GM21576 (cell line): ENCODE data around the gene PRDM15.

Source experiments
- ATAC-seq: cut with Tn5 transposase; IDR thresholded peaks from one replicate; pipeline ENCODE4 v1.9.1; 2021; ENCODE audit warnings: mild to moderate bottlenecking, moderate library complexity; ENCODE audit not compliant: unreplicated experiment

PRDM15 gene

GRCh38 chr21:41907496-41908258, 28.5 kb upstream of the PRDM15 start:
- ATAC-seq = no peak

GRCh38 chr21:41906770-41907169, 27.6 kb upstream of the PRDM15 start:
- ATAC-seq = no peak

GRCh38 chr21:41903559-41904351, 24.6 kb upstream of the PRDM15 start:
- no peak for ATAC-seq

GRCh38 chr21:41902946-41903345, 23.8 kb upstream of the PRDM15 start:
- ATAC-seq = no peak

GRCh38 chr21:41901782-41902181, 22.6 kb upstream of the PRDM15 start:
- no peak for ATAC-seq

- ATAC-seq = no peak
Measured at GRCh38 chr21:41901099-41901498, 22.0 kb upstream of the PRDM15 start.

- ATAC-seq = no peak
Measured at GRCh38 chr21:41900401-41900800, 21.3 kb upstream of the PRDM15 start.

- ATAC-seq = no peak
Measured at GRCh38 chr21:41899426-41900202, 20.5 kb upstream of the PRDM15 start.

- no peak for ATAC-seq
Measured at GRCh38 chr21:41898998-41899397, 19.9 kb upstream of the PRDM15 start.

- no peak for ATAC-seq
Measured at GRCh38 chr21:41897700-41898099, 18.6 kb upstream of the PRDM15 start.

- ATAC-seq = no peak
Measured at GRCh38 chr21:41897047-41897669, 18.0 kb upstream of the PRDM15 start.

GRCh38 chr21:41895643-41896493, 16.7 kb upstream of the PRDM15 start:
- ATAC-seq = no peak

GRCh38 chr21:41894922-41895557, 15.9 kb upstream of the PRDM15 start:
- no peak for ATAC-seq

GRCh38 chr21:41894511-41894910, 15.4 kb upstream of the PRDM15 start:
- no peak for ATAC-seq

GRCh38 chr21:41892726-41893125, 13.6 kb upstream of the PRDM15 start:
- no peak for ATAC-seq

- no peak for ATAC-seq
Measured at GRCh38 chr21:41891132-41891531, 12.0 kb upstream of the PRDM15 start.

- ATAC-seq = no peak
Measured at GRCh38 chr21:41890355-41890754, 11.2 kb upstream of the PRDM15 start.

GRCh38 chr21:41888749-41889376, 9.7 kb upstream of the PRDM15 start:
- no peak for ATAC-seq

- no peak for ATAC-seq
Measured at GRCh38 chr21:41887667-41888066, 8.5 kb upstream of the PRDM15 start.
